ENCODE measurements around the gene CA10.

CA10 gene

GRCh38 chr17:51860954-51861561 is 297.5 kb downstream of the CA10 start:
- H3K4me3 ChIP-seq (ENCODE audit: low read depth, low read length, poor library complexity, severe bottlenecking) = no peak overlapping the region
- no peaks in the 10 kb centered on the region for H3F3A ChIP-seq (ENCODE audit: insufficient read depth, low read length)
- H3K79me2 ChIP-seq (ENCODE audit: insufficient read depth, low read length) = no peaks in the 10 kb centered on the region
- no peaks in the 10 kb centered on the region for H3K4me1 ChIP-seq (ENCODE audit: insufficient read depth, low read length, severe bottlenecking)
- TF ChIP-seq EZH2 (IDR thresholded peaks at IDR 0.05; ENCODE audit: borderline replicate concordance, low read length) (no peak), CTCF (IDR thresholded peaks at IDR 0.05; ENCODE audit: low read length) (peak; percentile 70)
- no peaks in the 10 kb centered on the region for H3K9me3 ChIP-seq (ENCODE audit: low read length)
- no peak overlapping the region for H2AFZ ChIP-seq (ENCODE audit: low read length)
- H3K4me2 ChIP-seq (ENCODE audit: low read length) = no peak overlapping the region
- no peak overlapping the region for H3K27ac ChIP-seq (ENCODE audit: low read depth, low read length, poor library complexity, severe bottlenecking)
- no peaks in the 10 kb centered on the region for H3K27me3 ChIP-seq (ENCODE audit: insufficient read depth, low read length)
- no peak overlapping the region for H3K9ac ChIP-seq (ENCODE audit: low read length)
- no peaks in the 10 kb centered on the region for H3K36me3 ChIP-seq (ENCODE audit: insufficient read depth, low read length)
- H3K9me2 ChIP-seq (ENCODE audit: low read depth, low read length) = no peaks in the 10 kb centered on the region
- no peaks in the 10 kb centered on the region for H4K20me1 ChIP-seq (ENCODE audit: insufficient read depth, low read length)

GRCh38 chr17:51857052-51857597 is 301.4 kb downstream of the CA10 start:
- Histone ChIP-seq H4K20me1 (ENCODE audit: insufficient read depth, low read length) (no peaks in the 10 kb centered on the region), H3K4me1 (ENCODE audit: insufficient read depth, low read length, severe bottlenecking) (no peaks in the 10 kb centered on the region), H3K79me2 (ENCODE audit: insufficient read depth, low read length) (no peaks in the 10 kb centered on the region), H3F3A (ENCODE audit: insufficient read depth, low read length) (no peaks in the 10 kb centered on the region), H2AFZ (ENCODE audit: low read length) (no peak overlapping the region), H3K4me2 (ENCODE audit: low read length) (no peak overlapping the region), H3K4me3 (ENCODE audit: low read depth, low read length, poor library complexity, severe bottlenecking) (no peak overlapping the region), H3K36me3 (ENCODE audit: insufficient read depth, low read length) (no peaks in the 10 kb centered on the region), H3K9me3 (ENCODE audit: low read length) (no peaks in the 10 kb centered on the region), H3K9me2 (ENCODE audit: low read depth, low read length) (no peaks in the 10 kb centered on the region), H3K27me3 (ENCODE audit: insufficient read depth, low read length) (no peaks in the 10 kb centered on the region), H3K9ac (ENCODE audit: low read length) (no peak overlapping the region), H3K27ac (ENCODE audit: low read depth, low read length, poor library complexity, severe bottlenecking) (no peak overlapping the region)
- TF ChIP-seq EZH2 (IDR thresholded peaks at IDR 0.05; ENCODE audit: borderline replicate concordance, low read length) (no peak), CTCF (IDR thresholded peaks at IDR 0.05; ENCODE audit: low read length) (no peak)

- H3K36me3 ChIP-seq (ENCODE audit: insufficient read depth, low read length) = no peaks in the 10 kb centered on the region
- no peaks in the 10 kb centered on the region for H3K9me3 ChIP-seq (ENCODE audit: low read length)
- H3K9ac ChIP-seq (ENCODE audit: low read length) = no peak overlapping the region
- no peaks in the 10 kb centered on the region for H3F3A ChIP-seq (ENCODE audit: insufficient read depth, low read length)
- no peak overlapping the region for H3K4me3 ChIP-seq (ENCODE audit: low read depth, low read length, poor library complexity, severe bottlenecking)
- H4K20me1 ChIP-seq (ENCODE audit: insufficient read depth, low read length) = no peaks in the 10 kb centered on the region
- no peak overlapping the region for H2AFZ ChIP-seq (ENCODE audit: low read length)
- H3K9me2 ChIP-seq (ENCODE audit: low read depth, low read length) = no peaks in the 10 kb centered on the region
- no peaks in the 10 kb centered on the region for H3K4me1 ChIP-seq (ENCODE audit: insufficient read depth, low read length, severe bottlenecking)
- H3K27me3 ChIP-seq (ENCODE audit: insufficient read depth, low read length) = no peaks in the 10 kb centered on the region
- no peaks in the 10 kb centered on the region for H3K79me2 ChIP-seq (ENCODE audit: insufficient read depth, low read length)
- no peak overlapping the region for H3K4me2 ChIP-seq (ENCODE audit: low read length)
- no peak for TF ChIP-seq CTCF (IDR thresholded peaks at IDR 0.05; ENCODE audit: low read length)
- TF ChIP-seq EZH2 (IDR thresholded peaks at IDR 0.05; ENCODE audit: borderline replicate concordance, low read length) = no peak
- H3K27ac ChIP-seq (ENCODE audit: low read depth, low read length, poor library complexity, severe bottlenecking) = no peak overlapping the region
Measured at GRCh38 chr17:51855806-51856205, 302.7 kb downstream of the CA10 start.
